Stimulated activated CD8-positive, alpha-beta memory T cell treated with anti-CD3 and anti-CD28 coated beads, Interleukin-12 subunit alpha, Interleukin-12 subunit beta, amount 100 ng/mL, for 24 hours (primary cell): ENCODE data around the gene CCDC107.

ENCODE experiments used
- DNase-seq: peaks from one replicate; pipeline ENCODE4 v3.0.0-alpha.2; 2020; ENCODE audit errors: extremely low read depth

The CCDC107 gene

DNA sequence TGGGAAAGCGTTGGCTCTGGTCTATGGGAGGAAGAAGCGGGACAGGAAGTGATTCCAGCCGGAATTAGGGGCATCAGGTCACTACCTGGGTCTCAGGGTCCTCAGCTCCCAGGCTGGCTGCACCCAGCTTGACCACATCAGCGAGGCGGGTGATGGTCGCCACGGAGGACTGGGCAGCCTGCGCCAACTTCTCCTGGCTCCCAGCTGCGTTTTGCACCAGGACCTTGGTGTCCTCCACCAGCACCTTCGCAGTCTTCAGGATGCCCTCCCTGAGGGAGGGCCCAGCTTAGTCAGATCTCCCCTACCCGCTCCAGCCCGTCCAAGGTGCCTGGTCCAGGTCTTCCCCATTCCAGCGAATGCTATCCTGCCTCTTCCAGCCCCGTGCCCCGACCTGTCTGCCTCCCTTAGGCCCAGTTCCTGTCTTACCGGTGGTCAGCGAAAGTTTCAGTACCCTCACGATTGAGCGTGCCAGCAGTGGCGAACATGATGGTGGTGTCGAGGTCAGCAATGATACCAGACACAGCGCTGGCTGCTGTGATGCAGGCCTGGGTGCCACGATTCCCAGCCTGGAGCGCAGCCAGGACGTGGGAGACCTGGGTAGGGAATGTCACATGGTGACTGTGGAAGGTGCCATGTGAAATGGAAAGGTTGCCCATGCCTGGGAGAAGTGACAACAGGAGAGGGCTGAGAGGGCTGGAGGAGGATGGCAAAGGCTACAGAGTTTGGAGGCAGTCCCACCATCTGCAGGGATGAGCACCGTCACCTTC lies 46.0 kb downstream of the CCDC107 start:
- no peak for DNase-seq

DNA sequence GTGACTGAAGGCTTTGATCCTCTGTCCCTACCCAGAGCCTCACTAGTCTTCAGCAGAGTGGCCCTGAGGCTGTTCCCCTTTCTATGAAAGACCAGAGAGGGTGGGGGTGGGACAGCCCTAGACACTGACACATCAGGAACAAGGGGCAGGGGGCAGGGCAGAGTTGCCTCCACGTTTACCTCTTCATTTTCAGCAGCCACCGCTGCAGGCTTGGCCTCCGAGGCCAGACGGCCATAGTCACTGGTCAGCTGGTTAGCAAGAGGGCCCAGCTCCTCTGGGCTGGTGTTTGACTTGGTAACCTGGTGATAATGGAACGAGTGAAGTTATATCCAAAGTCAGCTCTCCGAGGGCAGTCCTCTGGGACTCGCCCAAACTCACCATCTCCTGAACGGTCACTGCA lies 47.3 kb downstream of the CCDC107 start:
- DNase-seq: no peak

DNA sequence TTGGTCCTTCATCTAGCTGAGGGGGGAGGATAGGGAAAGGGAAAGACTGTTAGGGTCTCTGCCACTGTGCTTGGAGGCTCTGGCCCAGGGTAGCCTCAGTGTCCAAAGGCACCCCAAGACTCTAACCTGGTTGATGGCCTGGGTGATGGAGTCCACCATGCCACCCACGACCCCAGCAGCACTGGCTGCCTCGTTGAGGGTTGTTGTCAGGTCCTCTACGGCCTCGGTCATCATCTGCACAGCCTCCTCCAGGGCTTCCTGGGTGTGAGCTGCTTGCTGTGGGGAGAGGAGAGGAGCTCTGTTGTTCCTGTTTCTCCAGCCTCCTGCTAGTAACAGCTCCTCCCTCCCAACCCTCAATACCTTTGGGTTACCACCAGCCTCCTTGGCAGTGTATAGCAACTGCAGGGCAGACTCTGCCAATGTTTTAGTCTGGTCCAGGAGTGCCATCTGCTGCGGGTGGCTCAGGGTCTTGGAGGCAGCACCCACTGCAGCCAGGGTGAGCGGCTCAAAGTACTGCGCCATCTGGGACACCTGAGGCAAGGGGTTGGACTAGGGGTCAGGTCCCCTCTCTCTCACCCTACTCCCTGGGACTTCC lies 47.8 kb downstream of the CCDC107 start:
- no peak for DNase-seq

DNA sequence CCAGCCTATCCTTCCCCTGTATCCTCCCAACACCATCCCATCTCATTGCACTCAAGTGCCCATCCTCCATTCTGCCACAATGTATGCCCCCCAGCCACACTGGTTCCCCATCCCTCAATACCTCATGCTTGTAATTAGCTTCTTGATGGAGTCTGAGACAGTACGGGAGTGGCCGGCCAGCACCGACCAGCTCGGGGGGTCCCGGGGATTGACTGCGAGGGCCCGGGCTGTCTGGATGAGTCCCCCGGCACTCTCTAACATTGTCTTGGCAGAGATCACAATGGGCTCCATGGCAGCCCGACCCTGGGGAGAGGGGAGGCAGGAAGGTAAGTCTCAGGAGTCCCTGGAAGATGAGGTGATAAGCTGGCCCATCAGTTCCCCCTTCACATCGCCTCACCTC lies 48.9 kb downstream of the CCDC107 start:
- no peak for DNase-seq

DNA sequence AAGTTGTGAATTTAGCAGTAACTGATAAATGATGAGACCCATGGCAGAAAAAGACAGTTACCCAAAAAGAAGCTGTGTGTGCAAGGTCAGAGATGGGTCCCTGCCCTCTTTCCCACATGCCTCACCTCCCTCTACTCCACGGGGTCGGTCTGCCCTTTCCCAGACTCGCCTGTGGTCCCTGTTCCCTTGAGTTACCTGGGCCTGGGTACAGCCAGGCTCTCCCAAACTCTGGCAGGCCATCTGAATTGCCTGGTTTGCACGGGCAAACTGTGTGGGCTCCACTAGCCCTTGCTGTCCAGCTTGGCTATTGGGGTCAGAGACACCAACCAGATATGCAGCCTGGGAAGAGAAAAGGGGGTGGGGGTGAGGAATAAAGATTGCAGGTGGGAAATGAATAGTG lies 50.1 kb downstream of the CCDC107 start:
- DNase-seq: no peak

DNA sequence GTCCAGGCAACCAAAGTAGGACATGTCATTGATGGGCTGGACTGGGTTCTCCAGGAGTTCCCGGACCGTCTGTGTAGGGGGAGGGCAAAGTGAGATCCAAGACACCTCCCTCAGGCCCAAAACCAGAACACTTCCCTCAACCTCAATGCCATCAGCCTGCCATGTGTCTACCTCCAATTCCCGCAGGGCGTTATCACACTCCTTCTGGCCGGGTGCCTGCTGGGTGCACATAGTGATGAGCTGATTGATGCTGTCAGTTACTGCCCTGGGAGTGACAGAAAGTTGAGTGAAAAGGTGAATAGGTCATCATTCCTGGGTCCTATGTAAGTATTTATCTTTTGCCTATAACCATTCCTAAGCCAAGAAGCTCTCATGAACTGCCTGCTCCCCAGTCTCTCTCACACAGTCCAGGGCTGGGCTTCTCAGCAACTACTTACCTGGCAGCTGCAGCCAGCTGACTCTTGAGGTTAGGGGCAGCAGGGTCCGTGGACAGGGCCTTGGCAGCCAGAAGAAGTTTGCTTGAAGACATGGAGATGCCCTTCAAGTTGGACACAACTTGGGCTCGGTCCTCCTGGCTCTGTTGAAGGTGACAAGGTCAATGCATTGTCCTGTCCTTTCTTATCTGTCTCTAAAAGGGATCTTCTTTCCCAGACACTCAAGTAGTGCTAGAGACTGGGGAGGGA lies 52.9 kb downstream of the CCDC107 start:
- no peak for DNase-seq
